PC-9 (cell line): ENCODE results near the gene CHRNA4.

ENCODE experiments used
- EZH2 ChIP-seq: fragments of 200-600 bp; sonication (generic); IDR thresholded peaks from 2 replicates; pipeline ENCODE4 v1.8.0; 2017; ENCODE audit warnings: antibody characterized with exemption, low read depth
- TF ChIP-seq, protein P1 (sequence below): fragments of 200-600 bp; sonication (generic); conservative IDR thresholded peaks from 2 replicates; pipeline ENCODE4 v1.6.1; 2017; ENCODE audit warnings: mixed run types, antibody characterized with exemption, mild to moderate bottlenecking, moderate library complexity

DNA sequence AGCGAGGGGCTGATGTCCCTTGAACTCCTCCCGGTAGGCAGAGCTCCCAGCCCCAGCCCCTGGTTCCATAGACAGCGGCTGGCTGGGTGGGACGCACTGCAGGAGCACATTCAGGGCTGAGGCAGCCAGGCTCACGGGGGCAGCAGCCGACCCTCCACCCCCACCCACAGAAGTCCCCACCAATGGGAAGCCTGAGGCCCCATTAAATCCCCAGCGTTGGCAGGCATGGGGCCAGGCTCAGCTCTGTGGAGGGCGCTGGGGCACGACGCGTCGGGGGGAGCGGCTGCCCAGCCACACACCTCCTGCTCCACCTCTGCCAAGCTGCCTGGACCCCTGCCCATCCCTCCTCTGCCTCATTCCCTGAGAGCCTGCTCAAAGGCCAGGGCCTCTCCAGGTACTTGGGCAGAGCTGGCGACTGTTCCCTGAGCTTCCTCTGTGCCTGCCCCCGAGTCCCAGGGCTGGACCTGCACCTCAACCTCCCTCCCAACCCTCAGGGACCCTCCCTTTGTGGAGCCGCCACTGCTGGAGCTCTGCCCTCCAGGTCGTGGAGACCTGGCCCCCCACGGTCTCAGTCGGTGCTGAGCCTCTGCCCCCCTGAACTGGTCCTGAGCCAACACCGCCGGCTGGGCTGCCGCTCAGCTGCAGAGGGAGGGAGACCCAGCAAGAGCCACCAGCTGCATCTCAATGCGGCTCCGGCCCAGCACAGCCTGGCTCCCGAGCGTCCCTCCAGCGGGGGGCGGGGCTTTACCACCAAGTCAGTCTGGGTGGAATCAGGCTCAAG lies 9.1 kb downstream of the CHRNA4 start:
- TF ChIP-seq, protein P1, sequence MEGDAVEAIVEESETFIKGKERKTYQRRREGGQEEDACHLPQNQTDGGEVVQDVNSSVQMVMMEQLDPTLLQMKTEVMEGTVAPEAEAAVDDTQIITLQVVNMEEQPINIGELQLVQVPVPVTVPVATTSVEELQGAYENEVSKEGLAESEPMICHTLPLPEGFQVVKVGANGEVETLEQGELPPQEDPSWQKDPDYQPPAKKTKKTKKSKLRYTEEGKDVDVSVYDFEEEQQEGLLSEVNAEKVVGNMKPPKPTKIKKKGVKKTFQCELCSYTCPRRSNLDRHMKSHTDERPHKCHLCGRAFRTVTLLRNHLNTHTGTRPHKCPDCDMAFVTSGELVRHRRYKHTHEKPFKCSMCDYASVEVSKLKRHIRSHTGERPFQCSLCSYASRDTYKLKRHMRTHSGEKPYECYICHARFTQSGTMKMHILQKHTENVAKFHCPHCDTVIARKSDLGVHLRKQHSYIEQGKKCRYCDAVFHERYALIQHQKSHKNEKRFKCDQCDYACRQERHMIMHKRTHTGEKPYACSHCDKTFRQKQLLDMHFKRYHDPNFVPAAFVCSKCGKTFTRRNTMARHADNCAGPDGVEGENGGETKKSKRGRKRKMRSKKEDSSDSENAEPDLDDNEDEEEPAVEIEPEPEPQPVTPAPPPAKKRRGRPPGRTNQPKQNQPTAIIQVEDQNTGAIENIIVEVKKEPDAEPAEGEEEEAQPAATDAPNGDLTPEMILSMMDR, result no peak
- TF ChIP-seq EZH2, result no peak
